CD4-positive, alpha-beta T cell (primary cell): ENCODE data around the gene STX16. TPM values are rescaled to one million over a fixed set of nuclear protein-coding genes. Genes with fewer than 3 reads are reported as not detected.

Source experiments
- ATAC-seq: fragments of 200-7000 bp; cut with Tn5 transposase; one replicate; pipeline ENCODE4 v1.10.0; 2022; ENCODE audit warnings: mild to moderate bottlenecking; ENCODE audit not compliant: poor library complexity
- CTCF ChIA-PET: fragments of 350-600 bp; sonication (Branson Sonifier 250); formaldehyde crosslinking; loops from one replicate; lab custom pipeline; 2021; ENCODE audit warnings: antibody characterized with exemption, inconsistent platforms; lab: Charles Lee
- POLR2A ChIA-PET: fragments of 350-600 bp; sonication (Branson Sonifier 250); formaldehyde crosslinking; loops from one replicate; lab custom pipeline; 2021; ENCODE audit warnings: antibody characterized with exemption, inconsistent platforms; lab: Charles Lee
- DNase-seq, 14 experiments: peaks; one replicate each; pipeline ENCODE4 v3.0.0-alpha.2; 2013 to 2020; ENCODE audit warnings: mixed read lengths in 2 of 14
- H3K27ac ChIP-seq, 2 donors: one replicate each; pipeline versions ENCODE4 v1.5.1 to v1.7.0; 2013; ENCODE audit warnings: low read length in 2 of 2, low read depth in 1 of 2, mild to moderate bottlenecking in 1 of 2
- H3K27me3 ChIP-seq, 2 experiments: 1 replicate in 1 of 2; 2 replicates in 1 of 2; pipeline versions ENCODE4 v1.6.1 to v1.7.0; 2013; ENCODE audit warnings: low read length in 2 of 2, control low read depth in 1 of 2, mild to moderate bottlenecking in 1 of 2, moderate library complexity in 1 of 2; ENCODE audit not compliant: insufficient read depth in 2 of 2, control insufficient read depth in 1 of 2
- H3K36me3 ChIP-seq: one replicate; pipeline ENCODE4 v1.6.1; 2013; ENCODE audit warnings: low read length, control low read depth; ENCODE audit not compliant: insufficient read depth
- H3K4me1 ChIP-seq: one replicate; pipeline ENCODE4 v1.6.1; 2013; ENCODE audit warnings: low read length, control low read depth; ENCODE audit not compliant: insufficient read depth
- H3K4me3 ChIP-seq: one replicate; pipeline ENCODE4 v1.5.1; 2013; ENCODE audit warnings: mild to moderate bottlenecking, low read length, moderate library complexity
- H3K9me3 ChIP-seq, 2 experiments: 1 replicate in 1 of 2; 2 replicates in 1 of 2; pipeline versions ENCODE4 v1.6.1 to v1.7.0; 2013; ENCODE audit warnings: low read length in 2 of 2, mild to moderate bottlenecking in 2 of 2, control low read depth in 1 of 2, moderate library complexity in 1 of 2; ENCODE audit not compliant: control insufficient read depth in 1 of 2, insufficient read depth in 1 of 2
- H3K27ac Mint-ChIP-seq: one replicate; pipeline ENCODE4 v1.8.0; 2020; ENCODE audit warnings: mixed read lengths
- H3K27me3 Mint-ChIP-seq: one replicate; pipeline ENCODE4 v1.8.0; 2021; ENCODE audit warnings: mixed read lengths
- H3K36me3 Mint-ChIP-seq: one replicate; pipeline ENCODE4 v1.8.0; 2021; ENCODE audit warnings: low read depth, mixed read lengths
- H3K4me1 Mint-ChIP-seq: one replicate; pipeline ENCODE4 v1.8.0; 2021; ENCODE audit warnings: low read depth, mixed read lengths
- H3K4me3 Mint-ChIP-seq: one replicate; pipeline ENCODE4 v1.8.0; 2020; ENCODE audit warnings: mild to moderate bottlenecking, mixed read lengths
- H3K9me3 Mint-ChIP-seq: one replicate; pipeline ENCODE4 v1.8.0; 2020; ENCODE audit warnings: mixed read lengths
- intact Hi-C, 2 experiments: fragments of 100-400 bp; cut with DNase I in 1 of 2; cut with micrococcal nuclease in 1 of 2; formaldehyde crosslinking; loops; one replicate each; pipeline versions ENCODE4 v1.15.1 to v1.9.0; 2023 to 2025; cut with DNase I, micrococcal nuclease
- total RNA-seq, 174 experiments: library from RNA in 2 of 174; stranded (reverse) in 2 of 174; gene quantifications; one replicate each; pipeline ENCODE4 v1.2.3 and lab custom pipeline; 2021 to 2026
- TF ChIP-seq, protein P1 (sequence below): fragments of 200-600 bp; IDR thresholded peaks from one replicate; pipeline ENCODE4 v1.8.0; 2022; ENCODE audit warnings: antibody characterized with exemption, mild to moderate bottlenecking

STX16 gene
- total RNA-seq, 2 experiments from 2014 or later: 179 to 181 TPM

- no peaks in the 10 kb centered on the region for H3K9me3 ChIP-seq
- Mint-ChIP-seq H3K4me1 (no peaks in the 10 kb centered on the region), H3K27ac (no peak overlapping the region), H3K9me3 (no peaks in the 10 kb centered on the region), H3K36me3 (no peaks in the 10 kb centered on the region), H3K4me3 (no peak overlapping the region), H3K27me3 (no peaks in the 10 kb centered on the region)
- no peaks in the 10 kb centered on the region for H3K4me1 ChIP-seq
- TF ChIP-seq, protein P1, sequence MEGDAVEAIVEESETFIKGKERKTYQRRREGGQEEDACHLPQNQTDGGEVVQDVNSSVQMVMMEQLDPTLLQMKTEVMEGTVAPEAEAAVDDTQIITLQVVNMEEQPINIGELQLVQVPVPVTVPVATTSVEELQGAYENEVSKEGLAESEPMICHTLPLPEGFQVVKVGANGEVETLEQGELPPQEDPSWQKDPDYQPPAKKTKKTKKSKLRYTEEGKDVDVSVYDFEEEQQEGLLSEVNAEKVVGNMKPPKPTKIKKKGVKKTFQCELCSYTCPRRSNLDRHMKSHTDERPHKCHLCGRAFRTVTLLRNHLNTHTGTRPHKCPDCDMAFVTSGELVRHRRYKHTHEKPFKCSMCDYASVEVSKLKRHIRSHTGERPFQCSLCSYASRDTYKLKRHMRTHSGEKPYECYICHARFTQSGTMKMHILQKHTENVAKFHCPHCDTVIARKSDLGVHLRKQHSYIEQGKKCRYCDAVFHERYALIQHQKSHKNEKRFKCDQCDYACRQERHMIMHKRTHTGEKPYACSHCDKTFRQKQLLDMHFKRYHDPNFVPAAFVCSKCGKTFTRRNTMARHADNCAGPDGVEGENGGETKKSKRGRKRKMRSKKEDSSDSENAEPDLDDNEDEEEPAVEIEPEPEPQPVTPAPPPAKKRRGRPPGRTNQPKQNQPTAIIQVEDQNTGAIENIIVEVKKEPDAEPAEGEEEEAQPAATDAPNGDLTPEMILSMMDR: no peak
- ChIA-PET CTCF (no interaction called here), POLR2A (no interaction called here)
- intact Hi-C loops: no loop called here
- ATAC-seq: no peak
- H3K27ac ChIP-seq: no peak overlapping the region
- no peak for DNase-seq
- H3K4me3 ChIP-seq: no peak overlapping the region
- H3K27me3 ChIP-seq: no peaks in the 10 kb centered on the region
- no peaks in the 10 kb centered on the region for H3K36me3 ChIP-seq
Observed at GRCh38 chr20:58610811-58611210, 40.3 kb upstream of the STX16 start.

DNA sequence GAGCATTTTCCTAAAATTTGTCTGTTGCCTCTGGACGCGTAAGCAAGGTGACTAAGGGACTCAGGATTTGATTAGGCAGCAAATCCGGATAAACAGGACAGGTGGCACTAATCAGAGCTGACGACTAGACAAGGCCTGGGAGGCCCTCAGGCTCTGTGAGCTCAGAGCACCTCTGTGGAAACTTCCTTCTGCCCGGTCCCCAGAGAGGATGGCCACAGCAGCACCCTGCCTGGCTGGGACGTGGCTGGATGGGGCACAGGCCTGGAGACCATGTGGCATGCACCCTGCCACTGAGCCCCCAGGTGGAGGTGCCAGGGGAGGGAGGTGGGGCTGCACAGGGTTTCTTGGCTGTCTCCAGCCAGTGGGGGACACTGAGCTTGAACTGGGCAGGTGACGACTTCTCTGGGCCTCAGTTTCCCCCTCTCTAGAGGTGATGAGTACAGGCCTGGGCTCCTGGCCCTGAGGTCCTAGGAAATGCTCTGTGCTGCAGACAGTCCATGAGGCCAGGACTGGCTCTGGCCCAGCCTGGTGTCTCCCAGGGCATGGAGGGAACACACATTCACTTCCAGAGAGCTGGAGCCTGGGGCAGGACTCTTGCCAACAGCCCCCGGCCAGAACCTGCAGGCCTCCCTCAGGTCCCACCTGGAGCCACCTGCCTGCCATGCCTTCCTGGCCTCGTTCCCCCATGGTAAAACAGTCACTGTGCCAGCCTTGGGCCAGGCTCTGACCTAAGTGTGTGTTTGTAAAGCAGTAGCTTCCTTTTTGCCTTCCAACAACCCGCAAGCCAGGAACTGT lies 39.6 kb upstream of the STX16 start:
- TF ChIP-seq, protein P1: no peak
- no peak overlapping the region for H3K4me3 Mint-ChIP-seq
- H3K9me3 Mint-ChIP-seq: no peaks in the 10 kb centered on the region

DNA sequence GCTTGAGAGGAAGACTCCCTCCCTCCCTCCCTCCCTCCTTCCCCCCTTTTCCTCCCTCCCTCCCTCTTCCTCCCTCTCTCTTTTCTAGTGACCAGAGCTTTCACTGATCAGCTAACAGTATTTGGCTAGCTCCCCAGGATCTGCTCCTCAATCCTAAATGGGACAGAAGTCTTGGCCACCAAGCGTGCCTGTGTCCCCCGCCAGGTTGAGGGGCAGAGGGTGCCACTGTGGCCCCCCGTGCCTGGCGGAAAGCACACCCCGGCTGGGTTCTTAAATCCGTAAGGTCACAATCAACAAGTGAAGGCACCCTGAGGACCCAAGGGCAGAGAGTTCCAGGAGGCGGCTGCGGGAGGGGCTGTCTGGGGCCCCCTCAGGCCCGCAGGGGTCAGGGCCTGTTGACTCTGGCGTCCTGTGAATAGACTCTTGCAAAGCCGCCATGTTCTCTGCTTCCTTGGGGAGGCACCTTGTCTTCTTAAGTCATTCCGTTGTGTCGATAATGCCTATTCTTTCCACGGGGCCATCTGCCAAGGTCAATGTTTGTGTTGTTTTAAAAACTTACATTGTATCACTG lies 38.9 kb upstream of the STX16 start:
- TF ChIP-seq, protein P1: no peak
- Histone ChIP-seq H3K4me3 (no peak overlapping the region), H3K36me3 (no peaks in the 10 kb centered on the region), H3K4me1 (no peaks in the 10 kb centered on the region), H3K27ac (no peak overlapping the region), H3K9me3 (no peaks in the 10 kb centered on the region), H3K27me3 (no peaks in the 10 kb centered on the region)
- Mint-ChIP-seq H3K27ac (no peak overlapping the region), H3K4me3 (no peak overlapping the region), H3K4me1 (no peaks in the 10 kb centered on the region), H3K27me3 (peaks cover 5% of the 10 kb centered on the region), H3K9me3 (no peaks in the 10 kb centered on the region), H3K36me3 (no peaks in the 10 kb centered on the region)
- no peak for ATAC-seq
- POLR2A ChIA-PET: no interaction called here
- CTCF ChIA-PET: no interaction called here
- no peak for DNase-seq
- intact Hi-C loops: no loop called here

More for the DNA sequence above, 39.6 kb upstream of the STX16 start:
- no peaks in the 10 kb centered on the region for H3K27me3 ChIP-seq
- H3K9me3 ChIP-seq: no peaks in the 10 kb centered on the region
- H3K36me3 ChIP-seq: no peaks in the 10 kb centered on the region
- Mint-ChIP-seq H3K4me1 (no peaks in the 10 kb centered on the region), H3K27ac (no peak overlapping the region), H3K36me3 (no peaks in the 10 kb centered on the region), H3K27me3 (no peaks in the 10 kb centered on the region)
- DNase-seq (no peak), ATAC-seq (no peak)
- no peak overlapping the region for H3K4me3 ChIP-seq
- CTCF ChIA-PET: no interaction called here
- no peak overlapping the region for H3K27ac ChIP-seq
- H3K4me1 ChIP-seq: no peaks in the 10 kb centered on the region
- intact Hi-C loops: no loop called here
- POLR2A ChIA-PET: no interaction called here
